Neural cell (in vitro differentiated cells): Measurements from ENCODE around the gene CUBN.

Experiments
- EP300 ChIP-seq: fragments of 450-650 bp; conservative IDR thresholded peaks from 2 replicates; pipeline ENCODE4 v1.6.1; 2014; ENCODE audit warnings: antibody characterized with exemption, mild to moderate bottlenecking, moderate library complexity; ENCODE audit not compliant: poor library complexity, severe bottlenecking
- EZH2 ChIP-seq: fragments of 200-600, 300-800 bp; shearing (Covaris generic), sonication (generic); IDR thresholded peaks from 2 replicates; pipeline ENCODE4 v1.6.1; 2014; ENCODE audit warnings: antibody characterized with exemption, low read length, borderline replicate concordance, mild to moderate bottlenecking; ENCODE audit not compliant: insufficient read depth, poor library complexity, severe bottlenecking
- MXI1 ChIP-seq: fragments of 450-650 bp; conservative IDR thresholded peaks from 2 replicates; pipeline ENCODE4 v1.6.1; 2014; ENCODE audit warnings: antibody characterized with exemption, mild to moderate bottlenecking; ENCODE audit not compliant: poor library complexity, severe bottlenecking
- POLR2AphosphoS5 ChIP-seq: IDR thresholded peaks from 2 replicates; pipeline ENCODE4 v1.6.1; 2012
- RAD21 ChIP-seq: fragments of 450-650 bp; conservative IDR thresholded peaks from 2 replicates; pipeline ENCODE4 v1.6.1; 2014; ENCODE audit warnings: antibody characterized with exemption, mild to moderate bottlenecking, moderate library complexity
- SMC3 ChIP-seq: fragments of 450-650 bp; conservative IDR thresholded peaks from 2 replicates; pipeline ENCODE4 v1.6.1; 2014; ENCODE audit warnings: antibody characterized with exemption, mild to moderate bottlenecking, moderate library complexity; ENCODE audit not compliant: poor library complexity
- TAF1 ChIP-seq: IDR thresholded peaks from 2 replicates; pipeline ENCODE4 v1.6.1; 2012; ENCODE audit warnings: low read depth
- TF ChIP-seq, protein P1 (sequence below): fragments of 450-650 bp; IDR thresholded peaks from 2 replicates; pipeline ENCODE4 v1.5.1; 2014; ENCODE audit warnings: antibody characterized with exemption, mild to moderate bottlenecking, moderate library complexity; ENCODE audit not compliant: poor library complexity, severe bottlenecking
- TF ChIP-seq, protein P2 (sequence below): IDR thresholded peaks from 2 replicates; pipeline ENCODE4 v1.6.1; 2012; ENCODE audit warnings: borderline replicate concordance

DNA sequence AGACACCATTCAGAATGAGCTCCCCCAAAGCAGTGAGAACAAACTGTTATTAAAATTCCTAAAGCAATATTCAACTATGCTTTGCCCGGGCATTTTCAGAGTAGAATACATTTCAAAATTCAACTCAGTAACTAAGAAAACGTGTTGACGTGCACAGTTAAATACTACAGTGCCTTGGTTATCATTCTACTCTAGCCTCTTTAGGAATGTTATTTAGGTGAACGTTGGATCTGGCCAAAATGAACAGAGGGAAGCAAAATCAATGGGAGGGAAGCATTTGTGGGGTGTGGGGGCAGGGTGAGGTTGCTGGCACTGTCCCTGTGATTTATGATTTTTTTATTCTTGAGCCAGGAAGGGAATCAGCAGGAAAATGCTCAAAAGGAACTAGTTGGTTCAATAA is 339.8 kb downstream of the CUBN start:
- TF ChIP-seq EZH2 (no peak), POLR2AphosphoS5 (no peak), TAF1 (no peak), MXI1 (no peak), RAD21 (no peak), EP300 (no peak), SMC3 (no peak)
- TF ChIP-seq, protein P1, sequence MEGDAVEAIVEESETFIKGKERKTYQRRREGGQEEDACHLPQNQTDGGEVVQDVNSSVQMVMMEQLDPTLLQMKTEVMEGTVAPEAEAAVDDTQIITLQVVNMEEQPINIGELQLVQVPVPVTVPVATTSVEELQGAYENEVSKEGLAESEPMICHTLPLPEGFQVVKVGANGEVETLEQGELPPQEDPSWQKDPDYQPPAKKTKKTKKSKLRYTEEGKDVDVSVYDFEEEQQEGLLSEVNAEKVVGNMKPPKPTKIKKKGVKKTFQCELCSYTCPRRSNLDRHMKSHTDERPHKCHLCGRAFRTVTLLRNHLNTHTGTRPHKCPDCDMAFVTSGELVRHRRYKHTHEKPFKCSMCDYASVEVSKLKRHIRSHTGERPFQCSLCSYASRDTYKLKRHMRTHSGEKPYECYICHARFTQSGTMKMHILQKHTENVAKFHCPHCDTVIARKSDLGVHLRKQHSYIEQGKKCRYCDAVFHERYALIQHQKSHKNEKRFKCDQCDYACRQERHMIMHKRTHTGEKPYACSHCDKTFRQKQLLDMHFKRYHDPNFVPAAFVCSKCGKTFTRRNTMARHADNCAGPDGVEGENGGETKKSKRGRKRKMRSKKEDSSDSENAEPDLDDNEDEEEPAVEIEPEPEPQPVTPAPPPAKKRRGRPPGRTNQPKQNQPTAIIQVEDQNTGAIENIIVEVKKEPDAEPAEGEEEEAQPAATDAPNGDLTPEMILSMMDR = no peak
- TF ChIP-seq, protein P2, sequence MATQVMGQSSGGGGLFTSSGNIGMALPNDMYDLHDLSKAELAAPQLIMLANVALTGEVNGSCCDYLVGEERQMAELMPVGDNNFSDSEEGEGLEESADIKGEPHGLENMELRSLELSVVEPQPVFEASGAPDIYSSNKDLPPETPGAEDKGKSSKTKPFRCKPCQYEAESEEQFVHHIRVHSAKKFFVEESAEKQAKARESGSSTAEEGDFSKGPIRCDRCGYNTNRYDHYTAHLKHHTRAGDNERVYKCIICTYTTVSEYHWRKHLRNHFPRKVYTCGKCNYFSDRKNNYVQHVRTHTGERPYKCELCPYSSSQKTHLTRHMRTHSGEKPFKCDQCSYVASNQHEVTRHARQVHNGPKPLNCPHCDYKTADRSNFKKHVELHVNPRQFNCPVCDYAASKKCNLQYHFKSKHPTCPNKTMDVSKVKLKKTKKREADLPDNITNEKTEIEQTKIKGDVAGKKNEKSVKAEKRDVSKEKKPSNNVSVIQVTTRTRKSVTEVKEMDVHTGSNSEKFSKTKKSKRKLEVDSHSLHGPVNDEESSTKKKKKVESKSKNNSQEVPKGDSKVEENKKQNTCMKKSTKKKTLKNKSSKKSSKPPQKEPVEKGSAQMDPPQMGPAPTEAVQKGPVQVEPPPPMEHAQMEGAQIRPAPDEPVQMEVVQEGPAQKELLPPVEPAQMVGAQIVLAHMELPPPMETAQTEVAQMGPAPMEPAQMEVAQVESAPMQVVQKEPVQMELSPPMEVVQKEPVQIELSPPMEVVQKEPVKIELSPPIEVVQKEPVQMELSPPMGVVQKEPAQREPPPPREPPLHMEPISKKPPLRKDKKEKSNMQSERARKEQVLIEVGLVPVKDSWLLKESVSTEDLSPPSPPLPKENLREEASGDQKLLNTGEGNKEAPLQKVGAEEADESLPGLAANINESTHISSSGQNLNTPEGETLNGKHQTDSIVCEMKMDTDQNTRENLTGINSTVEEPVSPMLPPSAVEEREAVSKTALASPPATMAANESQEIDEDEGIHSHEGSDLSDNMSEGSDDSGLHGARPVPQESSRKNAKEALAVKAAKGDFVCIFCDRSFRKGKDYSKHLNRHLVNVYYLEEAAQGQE = no peak
